Stomach smooth muscle (tissue), 2 donors: ENCODE measurements around the gene SPRR2F.

Experiments used
- H3K27ac ChIP-seq: one replicate; pipeline ENCODE4 v1.7.0; 2013; ENCODE audit warnings: mild to moderate bottlenecking, low read length, inconsistent platforms
- H3K27me3 ChIP-seq, 2 donors: one replicate each; pipeline ENCODE4 v1.7.0; 2013; ENCODE audit warnings: low read length in 2 of 2; ENCODE audit not compliant: insufficient read depth in 2 of 2, control insufficient read depth in 1 of 2
- H3K36me3 ChIP-seq, 2 donors: one replicate each; pipeline ENCODE4 v1.7.0; 2013; ENCODE audit warnings: low read length in 2 of 2; ENCODE audit not compliant: control insufficient read depth in 2 of 2, insufficient read depth in 2 of 2
- H3K4me1 ChIP-seq: one replicate; pipeline ENCODE4 v1.7.0; 2013; ENCODE audit warnings: low read length; ENCODE audit not compliant: control insufficient read depth, insufficient read depth
- H3K4me3 ChIP-seq, 2 donors: one replicate each; pipeline ENCODE4 v1.7.0; 2013; ENCODE audit warnings: low read length in 2 of 2
- H3K9ac ChIP-seq, 2 donors: one replicate each; pipeline ENCODE4 v1.7.0; 2013; ENCODE audit warnings: low read length in 2 of 2, mild to moderate bottlenecking in 1 of 2
- H3K9me3 ChIP-seq, 2 donors: one replicate each; pipeline ENCODE4 v1.7.0; 2013; ENCODE audit warnings: low read length in 2 of 2; ENCODE audit not compliant: control insufficient read depth in 2 of 2
- donor health status: healthy.
- donor health status: Pancreatic carcinoma.

Gene SPRR2F

GRCh38 chr1:153081736-153082135, 31.6 kb downstream of the SPRR2F start:
- H3K9me3 ChIP-seq: no peaks in the 10 kb centered on the region
- no peaks in the 10 kb centered on the region for H3K27me3 ChIP-seq
- no peak overlapping the region for H3K4me3 ChIP-seq
- no peak overlapping the region for H3K27ac ChIP-seq
- H3K36me3 ChIP-seq: no peaks in the 10 kb centered on the region
- no peaks in the 10 kb centered on the region for H3K4me1 ChIP-seq
- H3K9ac ChIP-seq: no peak overlapping the region

GRCh38 chr1:153072806-153073726, 40.2 kb downstream of the SPRR2F start:
- Histone ChIP-seq H3K36me3 (no peaks in the 10 kb centered on the region), H3K9me3 (no peaks in the 10 kb centered on the region), H3K4me1 (no peaks in the 10 kb centered on the region), H3K27ac (no peak overlapping the region), H3K27me3 (no peaks in the 10 kb centered on the region), H3K4me3 (no peak overlapping the region), H3K9ac (no peak overlapping the region)

DNA sequence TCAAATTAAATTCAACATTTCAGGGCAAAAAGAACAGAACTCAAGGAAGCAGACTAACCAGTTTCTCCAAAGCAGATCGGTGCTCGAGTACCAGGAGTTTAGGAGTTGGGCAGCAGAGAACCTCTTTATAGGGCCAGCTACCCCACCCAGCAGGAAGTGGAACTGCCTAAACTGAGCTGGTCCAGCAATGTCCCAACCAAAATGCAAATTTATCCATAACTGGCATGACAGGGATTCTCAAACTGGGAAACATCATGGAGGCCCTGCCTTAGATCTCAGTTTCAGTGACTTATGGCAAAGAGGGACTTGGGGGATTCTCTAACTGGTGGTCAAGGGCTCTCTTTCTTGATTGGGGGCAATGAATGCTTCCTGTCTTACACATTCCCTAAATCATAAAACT, 41.8 kb downstream of the SPRR2F start, which contains the start of gene SPRR2B:
Gene SPRR2B, minus strand, starts transcription at position 101 of the 400 bp plus-strand sequence. CDS start 772 bp downstream, outside the sequence.
- no peaks in the 10 kb centered on the region for H3K36me3 ChIP-seq
- no peaks in the 10 kb centered on the region for H3K9me3 ChIP-seq
- no peak within 1 kb of the TSS for H3K4me3 ChIP-seq
- no peaks in the 10 kb centered on the region for H3K27me3 ChIP-seq
- H3K4me1 ChIP-seq: no peaks in the 10 kb centered on the region
- H3K27ac ChIP-seq: no peak within 1 kb of the TSS
- H3K9ac ChIP-seq: no peak within 1 kb of the TSS

GRCh38 chr1:153070243-153070642, 43.1 kb downstream of the SPRR2F start:
- no peaks in the 10 kb centered on the region for H3K4me1 ChIP-seq
- H3K9me3 ChIP-seq: no peaks in the 10 kb centered on the region
- no peaks in the 10 kb centered on the region for H3K36me3 ChIP-seq
- no peak overlapping the region for H3K4me3 ChIP-seq
- H3K27ac ChIP-seq: no peak overlapping the region
- no peaks in the 10 kb centered on the region for H3K27me3 ChIP-seq
- H3K9ac ChIP-seq: no peak overlapping the region
